ENCODE data around the gene SAE1. TPM values are rescaled to one million over a fixed set of nuclear protein-coding genes. Genes with fewer than 3 reads are reported as not detected.
A peak's percentile ranks its signal among the peaks of the same experiment; 100 is the strongest.

Gene SAE1
- total and polyA plus RNA-seq, 10 of the 15 experiments (the other 5 are each of a cell fraction or from before 2014, with no cell fraction given), result 62.0 to 246 (median 148) TPM

DNA sequence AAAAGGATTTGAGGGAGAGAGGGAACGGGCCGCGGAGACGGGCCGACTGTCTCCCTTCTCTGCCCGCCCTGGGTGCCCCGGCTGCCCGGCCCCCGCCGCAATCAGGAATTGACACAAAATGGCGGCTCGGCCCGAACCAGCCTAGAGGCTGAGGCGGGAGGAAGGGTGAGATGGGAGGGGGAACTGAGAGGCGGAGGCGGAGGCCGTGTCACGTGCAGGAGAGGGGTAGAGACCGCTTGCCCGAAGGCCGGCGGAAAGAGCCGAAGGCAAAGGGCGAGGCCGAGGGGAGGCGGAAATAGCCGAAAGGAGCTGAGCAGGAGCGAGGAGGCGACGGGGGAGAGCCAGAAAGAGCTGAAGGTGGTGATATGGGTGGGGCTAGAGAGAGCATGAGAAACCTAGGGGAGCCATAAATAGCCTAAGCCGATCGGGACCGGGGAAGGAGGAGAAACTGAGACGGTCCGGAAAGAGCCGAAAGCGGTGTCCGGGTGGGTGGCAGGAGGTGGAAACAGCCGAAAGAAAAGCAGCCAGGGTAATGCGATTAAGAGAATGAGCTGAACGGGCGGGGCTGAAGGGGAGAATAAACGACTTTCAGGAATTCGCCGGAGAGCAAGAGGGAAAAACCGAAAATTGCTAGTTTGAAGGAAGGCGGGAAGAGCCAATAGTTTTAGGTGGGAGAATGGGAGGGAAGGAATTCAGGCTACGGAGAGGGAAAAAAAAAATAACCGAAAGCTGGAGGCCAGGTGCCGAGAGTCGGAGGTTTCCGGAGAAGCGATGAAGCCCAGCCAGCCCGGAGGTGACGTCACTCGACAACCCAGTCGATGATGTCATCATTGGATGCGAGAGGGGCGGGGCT lies 17.4 kb upstream of the SAE1 start, which contains the start of gene ZC3H4 (continued):
- TF ChIP-seq TAF1 (IDR thresholded peaks at IDR 0.05; ENCODE audit: borderline replicate concordance, low read depth, low read length) (peak; percentile 90), RB1 (IDR thresholded peaks at IDR 0.05; ENCODE audit: borderline replicate concordance) (peak; percentile 57; the same call in 1 of the 2 replicates), YBX1 (IDR thresholded peaks at IDR 0.05) (0 out of 2 replicates have a peak, but pooled peaks have one; percentile 54), CBX3 (IDR thresholded peaks at IDR 0.05; ENCODE audit: borderline replicate concordance, low read depth) (no peak), FOXM1 (IDR thresholded peaks at IDR 0.05; ENCODE audit: low read depth, low read length) (no peak), SMAD5 (IDR thresholded peaks at IDR 0.05; ENCODE audit: low read depth) (peak; percentile 75), RUNX3 (IDR thresholded peaks at IDR 0.05; ENCODE audit: low read length) (peak; percentile 21; the same call in 1 of the 2 replicates)

DNA sequence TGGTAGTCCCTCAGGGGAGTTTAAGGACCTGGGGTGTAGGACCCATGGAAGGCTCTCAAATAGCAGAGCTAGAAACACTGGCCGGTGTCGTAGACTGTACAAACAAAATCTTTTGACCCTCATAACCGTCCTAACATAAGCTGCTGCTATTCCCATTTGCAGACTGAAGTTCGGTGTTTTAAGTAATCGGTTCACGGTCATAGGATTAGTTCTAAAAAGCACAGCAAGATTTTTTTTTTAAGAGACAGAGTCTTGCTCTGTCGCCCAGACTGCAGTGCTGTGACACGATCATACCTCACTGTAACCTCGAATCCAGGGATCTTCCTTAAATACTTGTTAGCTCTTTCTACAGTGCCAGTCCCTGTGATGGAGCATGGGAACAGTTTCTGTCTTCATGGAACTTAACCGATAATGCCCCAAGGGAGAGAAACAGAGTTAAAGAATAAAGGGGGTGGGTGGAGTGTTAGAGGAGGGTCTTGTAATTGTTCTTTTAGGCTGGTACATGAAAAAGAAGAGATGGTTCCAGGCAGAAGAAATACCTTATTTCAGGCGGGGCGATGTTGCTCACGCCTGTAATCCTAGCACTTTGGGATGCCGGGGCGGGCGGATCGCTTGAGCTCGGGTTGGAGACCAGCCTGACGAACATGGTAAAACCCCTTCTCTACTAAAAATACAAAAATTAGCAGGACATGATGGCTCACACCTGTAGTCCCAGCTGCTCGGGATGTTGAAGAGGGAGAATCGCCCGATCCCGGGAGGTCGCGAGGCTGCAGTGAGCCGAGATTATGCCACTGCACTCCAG lies 16.6 kb upstream of the SAE1 start:
- TSS peak; percentile 91 for BruUV-seq (replicated peaks)
- peak overlapping the region; percentile 99 for H3K27ac ChIP-seq (ENCODE audit: control insufficient read depth, insufficient read depth)
- H3K4me1 ChIP-seq (ENCODE audit: control insufficient read depth, insufficient read depth, low read length), result peaks cover 7% of the 10 kb centered on the region
- ChIA-PET SMC1A (ENCODE audit: uncharacterized antibody, unreplicated experiment) (interaction anchor here (0.6 to 2.4 kb wide), 12 partner anchors 9 to 130 kb away, joined by 3 to 26 read pairs (median 4); partner anchors contain the start of gene SAE1), RAD21 (ENCODE audit: unreplicated experiment) (interaction anchor here (0.9 to 1.8 kb wide), 11 partner anchors 9 to 143 kb away, joined by 3 to 16 read pairs (median 5); partner anchors contain the start of genes CCDC9 and SAE1), POLR2A (interaction anchor here (0.8 to 2.0 kb wide), 15 partner anchors 9 to 200 kb away, joined by 3 to 45 read pairs (median 4); partner anchors contain the start of genes CCDC9 and SAE1), CTCF (interaction anchor here (1.0 to 2.4 kb wide), 15 partner anchors 9 to 497 kb away, joined by 3 to 19 read pairs (median 6); no protein-coding TSS in a partner anchor)
- peaks cover 37% of the 10 kb centered on the region for H3K79me2 ChIP-seq (ENCODE audit: control insufficient read depth, insufficient read depth, low read length)
- peak overlapping the region; percentile 3 for H2AFZ ChIP-seq (ENCODE audit: control insufficient read depth, low read depth, low read length)
- WGBS (ENCODE audit: insufficient coverage, insufficient replicate concordance, low lambda C conversion rate, missing lambda C conversion rate), result 59% methylated on average over 26 of the region's 26 CpGs
- in situ Hi-C loops (cut with MboI), result no loop called here
- H3K9ac ChIP-seq (ENCODE audit: control insufficient read depth, insufficient read depth, low read length), result peak overlapping the region; percentile 100
- intact Hi-C loops (cut with micrococcal nuclease; ENCODE audit: unreplicated experiment), result loop anchor here (10.0 kb wide), 1 partner anchor 259 kb away; the partner anchor contains the start of gene AP2S1
- DNase-seq (ENCODE audit: low read depth, low spot score) (no peak), ATAC-seq (no peak), FAIRE-seq (no peak)
- no peaks in the 10 kb centered on the region for H3K36me3 ChIP-seq (ENCODE audit: control insufficient read depth in 2 of 2, insufficient read depth in 2 of 2, low read length in 1 of 2)
- no peaks in the 10 kb centered on the region for H3K27me3 ChIP-seq (replicated peaks in 1 of 2; ENCODE audit: control insufficient read depth in 2 of 2, insufficient read depth in 2 of 2, low read length in 1 of 2)
- H4K20me1 ChIP-seq (ENCODE audit: control insufficient read depth, insufficient read depth), result no peaks in the 10 kb centered on the region
- peak overlapping the region; percentile 68 for H3K4me3 ChIP-seq
- H3K9me3 ChIP-seq (replicated peaks; ENCODE audit: control insufficient read depth, insufficient read depth, low read length), result no peaks in the 10 kb centered on the region
- peak overlapping the region; percentile 91 for H3K4me2 ChIP-seq (ENCODE audit: control insufficient read depth, insufficient read depth)
- TF ChIP-seq CHD2 (IDR thresholded peaks at IDR 0.05; ENCODE audit: borderline replicate concordance, low read depth, low read length) (no peak), EZH2 (IDR thresholded peaks at IDR 0.05; ENCODE audit: borderline replicate concordance, control insufficient read depth, low read depth, low read length) (no peak), CEBPZ (IDR thresholded peaks at IDR 0.05; ENCODE audit: low read depth, low read length) (no peak), SREBF2 (IDR thresholded peaks at IDR 0.05; ENCODE audit: low read length) (no peak), PKNOX1 (IDR thresholded peaks at IDR 0.05) (0 out of 2 replicates have a peak, but pooled peaks have one; percentile 45), MAX (IDR thresholded peaks at IDR 0.05; ENCODE audit: low read depth, low read length) (no peak)

All from GM12878 (cell line).